Loucy (cell line): ENCODE results near the gene CACNB2.

ENCODE experiments used
- CTCF ChIP-seq: fragments of 200-600 bp; sonication (generic); conservative IDR thresholded peaks from 2 replicates; pipeline ENCODE4 v1.5.1; 2014; ENCODE audit warnings: mild to moderate bottlenecking, antibody characterized with exemption, low read length
- EZH2phosphoT487 ChIP-seq: fragments of 200-600 bp; IDR thresholded peaks from 2 replicates; pipeline ENCODE4 v1.6.1; 2018; ENCODE audit warnings: antibody characterized with exemption, mild to moderate bottlenecking, moderate library complexity, borderline replicate concordance

DNA sequence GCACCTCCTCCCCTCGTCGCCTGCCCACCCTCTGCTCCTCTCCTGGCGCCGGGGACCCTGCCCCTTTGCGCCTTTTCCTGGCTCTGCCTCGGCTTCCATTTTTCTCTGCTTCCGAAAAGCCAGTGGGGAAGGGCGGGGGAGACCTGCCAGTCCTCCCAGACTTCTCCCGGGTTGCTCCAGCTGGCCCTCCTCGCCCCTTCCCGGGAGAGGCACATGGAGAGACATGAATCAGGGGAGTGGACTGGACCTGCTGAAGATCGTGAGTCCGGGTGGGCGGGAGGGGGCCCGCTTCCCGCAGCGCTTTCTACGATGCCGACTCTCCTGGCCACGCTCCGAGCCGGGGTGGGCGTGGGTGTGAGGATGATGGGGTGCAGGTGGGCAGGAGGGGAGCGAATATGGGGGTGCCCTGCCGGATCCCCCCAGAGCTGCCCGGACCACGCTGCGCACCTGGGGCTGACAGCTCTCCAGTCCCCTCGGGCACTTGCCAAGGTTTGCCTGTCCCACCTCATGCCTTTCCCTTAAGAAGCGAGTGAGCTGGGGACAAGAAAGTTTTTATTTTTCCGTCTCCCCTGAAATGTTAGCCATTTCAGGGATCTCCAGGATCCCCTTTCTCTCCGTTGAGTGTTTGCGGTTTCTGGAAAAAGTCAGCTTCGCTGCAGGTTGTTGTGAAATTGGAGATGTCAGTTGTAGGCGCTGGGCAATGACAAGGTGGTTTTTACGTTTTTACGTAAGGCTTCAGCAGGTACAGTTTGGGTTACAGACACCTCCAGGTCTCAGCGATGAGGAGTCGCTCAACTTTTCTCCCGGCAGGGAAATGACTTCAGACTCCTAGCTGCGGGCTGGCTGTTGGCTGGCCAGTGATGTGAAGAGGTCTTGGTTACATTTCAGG lies 977 bp downstream of the CACNB2 start:
- TF ChIP-seq CTCF: no peak
- no peak for TF ChIP-seq EZH2phosphoT487
